ENCODE data around the gene ACTR3C. TPM values are rescaled to one million over a fixed set of nuclear protein-coding genes. Genes with fewer than 3 reads are reported as not detected.

ACTR3C gene
- total RNA-seq, 1 experiment from 2014 or later = 2.2 TPM

GRCh38 chr7:150313870-150314269, 9.5 kb downstream of the ACTR3C start:
- Histone ChIP-seq H4K8ac (replicated peaks; ENCODE audit: insufficient read length, low read depth, low read length) (no peak overlapping the region), H3K23me2 (ENCODE audit: insufficient read length, low read depth, low read length, poor library complexity, severe bottlenecking) (no peaks in the 10 kb centered on the region), H3T11ph (ENCODE audit: low read length) (no peak overlapping the region), H3K14ac (ENCODE audit: insufficient read depth, low read length) (no peak overlapping the region; the same call in 1 of the 2 replicates), H3K79me2 (ENCODE audit: insufficient read depth, low read length) (no peaks in the 10 kb centered on the region), H3K27ac (ENCODE audit: insufficient read length, low read depth, low read length) (no peak overlapping the region), H3K4me2 (ENCODE audit: insufficient read depth, insufficient read length, low read length) (no peak overlapping the region), H3K18ac (ENCODE audit: insufficient read length, low read depth, low read length) (no peak overlapping the region), H2BK120ac (ENCODE audit: low read depth, low read length, poor library complexity, severe bottlenecking) (no peak overlapping the region), H3K56ac (ENCODE audit: insufficient read length, low read depth, low read length) (no peak overlapping the region), H2BK20ac (ENCODE audit: low read depth, low read length, poor library complexity, severe bottlenecking) (no peak overlapping the region), H4K5ac (ENCODE audit: insufficient read length, low read depth, low read length) (no peak overlapping the region), H4K20me1 (ENCODE audit: control insufficient read depth, insufficient read depth, insufficient read length) (no peaks in the 10 kb centered on the region), H4K91ac (ENCODE audit: insufficient read length, low read depth, low read length) (no peak overlapping the region), H3K27me3 (ENCODE audit: insufficient read depth, low read length) (peaks cover 12% of the 10 kb centered on the region; the same call in 1 of the 2 replicates), H2BK12ac (ENCODE audit: insufficient read length, low read depth, low read length) (no peak overlapping the region), H2AFZ (ENCODE audit: low read length) (no peak overlapping the region), H2AK5ac (ENCODE audit: insufficient read length, low read length) (no peak overlapping the region), H3K4ac (ENCODE audit: low read depth, low read length) (no peak overlapping the region), H2BK5ac (ENCODE audit: insufficient read length, low read length) (no peak overlapping the region), H3K9ac (ENCODE audit: extremely low read depth, insufficient read length, low read length) (no peak overlapping the region), H2BK15ac (ENCODE audit: low read depth, low read length) (no peak overlapping the region), H3K79me1 (ENCODE audit: insufficient read depth, low read depth, low read length, poor library complexity, severe bottlenecking) (no peaks in the 10 kb centered on the region), H3K4me1 (ENCODE audit: insufficient read depth, low read length) (peaks cover 15% of the 10 kb centered on the region), H3K23ac (ENCODE audit: insufficient read length, low read depth, low read length) (no peak overlapping the region), H3K9me3 (ENCODE audit: control insufficient read depth, low read depth, low read length) (no peaks in the 10 kb centered on the region)
- Mint-ChIP-seq H3K4me3 (no peak overlapping the region), H3K4me1 (peaks cover 30 to 37% of the 10 kb centered on the region in 2 experiments), H3K36me3 (ENCODE audit: insufficient read depth in 1 of 3, low read depth in 3 of 3) (no peaks in the 10 kb centered on the region; a peak in 1 of 7 replicates), H3K9me3 (no peaks in the 10 kb centered on the region; a peak in 1 of 5 replicates), H3K27ac (0 out of 7 replicates have a peak overlapping the region, but pooled peaks of 1 of the 3 experiments have one; percentile 2), H3K27me3 (ENCODE audit: low read depth) (peaks cover 18% of the 10 kb centered on the region)
- WGBS (ENCODE audit: extremely low coverage, insufficient read length, low lambda C conversion rate) = no CpG with 5 or more reads among the region's 6 CpGs
- TF ChIP-seq CTCF (conservative IDR thresholded peaks at IDR 0.05) = no peak
- peak; percentile 21 for DNase-seq

All from H9 (cell line).